ENCODE results near the gene STPG1.

The STPG1 gene

GRCh38 chr1:24392982-24393650, 20.5 kb downstream of the STPG1 start:
- no peak for DNase-seq (ENCODE audit: low read depth)

- DNase-seq (ENCODE audit: low read depth) = no peak
These were observed 21.0 kb downstream of the STPG1 start for GRCh38 chr1:24392604-24392946.

GRCh38 chr1:24391882-24392603, 21.5 kb downstream of the STPG1 start:
- peak; percentile 43 for DNase-seq (ENCODE audit: low read depth)

- peak; percentile 47 for DNase-seq (ENCODE audit: low read depth)
These were observed 22.4 kb downstream of the STPG1 start for GRCh38 chr1:24390924-24391782.

GRCh38 chr1:24389231-24389678, 24.3 kb downstream of the STPG1 start:
- no peak for DNase-seq (ENCODE audit: low read depth)

- DNase-seq (ENCODE audit: low read depth) = no peak
These were observed 25.2 kb downstream of the STPG1 start for GRCh38 chr1:24388331-24388885.

GRCh38 chr1:24387636-24388175, 25.9 kb downstream of the STPG1 start:
- DNase-seq (ENCODE audit: low read depth) = no peak

- no peak for DNase-seq (ENCODE audit: low read depth)
These were observed 26.7 kb downstream of the STPG1 start for GRCh38 chr1:24386931-24387330.

GRCh38 chr1:24386241-24386640, 27.3 kb downstream of the STPG1 start:
- DNase-seq (ENCODE audit: low read depth) = no peak

GRCh38 chr1:24385160-24385940, 28.2 kb downstream of the STPG1 start:
- no peak for DNase-seq (ENCODE audit: low read depth)

- no peak for DNase-seq (ENCODE audit: low read depth)
These were observed 29.1 kb downstream of the STPG1 start for GRCh38 chr1:24384251-24385090.

GRCh38 chr1:24383381-24383940, 30.1 kb downstream of the STPG1 start:
- DNase-seq (ENCODE audit: low read depth) = no peak

GRCh38 chr1:24382165-24382577, 31.4 kb downstream of the STPG1 start:
- DNase-seq (ENCODE audit: low read depth) = no peak

- no peak for DNase-seq (ENCODE audit: low read depth)
These were observed 32.3 kb downstream of the STPG1 start for GRCh38 chr1:24381256-24381655.

GRCh38 chr1:24380508-24380907, 33.1 kb downstream of the STPG1 start:
- no peak for DNase-seq (ENCODE audit: low read depth)

GRCh38 chr1:24379733-24380315, 33.8 kb downstream of the STPG1 start:
- no peak for DNase-seq (ENCODE audit: low read depth)

GRCh38 chr1:24374891-24375786, 38.4 kb downstream of the STPG1 start:
- DNase-seq (ENCODE audit: low read depth) = no peak

GRCh38 chr1:24373710-24374109, 39.9 kb downstream of the STPG1 start:
- DNase-seq (ENCODE audit: low read depth) = no peak

- DNase-seq (ENCODE audit: low read depth) = no peak
These were observed 40.5 kb downstream of the STPG1 start for GRCh38 chr1:24373044-24373443.
